ENCODE measurements around the gene CDHR2.

CDHR2 gene

GRCh38 chr5:176531902-176532493 is 17.1 kb upstream of the CDHR2 start:
- no peak for DNase-seq (ENCODE audit: low spot score)
- Histone ChIP-seq H3K9ac (ENCODE audit: low read depth, low read length, poor library complexity) (peak overlapping the region; percentile 15), H3K4me3 (ENCODE audit: low read length in 2 of 2) (no peak overlapping the region), H2AK5ac (ENCODE audit: low read depth, low read length) (no peak overlapping the region), H4K91ac (ENCODE audit: low read depth, low read length, poor library complexity) (no peak overlapping the region), H2BK12ac (ENCODE audit: low read length) (no peak overlapping the region), H3K9me3 (replicated peaks in 1 of 2; ENCODE audit: control insufficient read depth in 2 of 2, insufficient read depth in 1 of 2, low read depth in 1 of 2, low read length in 2 of 2) (no peaks in the 10 kb centered on the region), H3K4me2 (ENCODE audit: insufficient read depth, low read length, poor library complexity, severe bottlenecking) (no peak overlapping the region), H3K36me3 (replicated peaks in 1 of 2; ENCODE audit: control insufficient read depth in 2 of 2, insufficient read depth in 2 of 2, low read length in 2 of 2) (peaks cover 47 to 74% of the 10 kb centered on the region in 2 donors), H3K4me1 (ENCODE audit: control insufficient read depth in 2 of 2, insufficient read depth in 1 of 2, low read depth in 1 of 2, low read length in 2 of 2) (peaks cover 5 to 16% of the 10 kb centered on the region in 2 donors), H2BK120ac (ENCODE audit: low read depth, low read length) (no peak overlapping the region), H2BK5ac (ENCODE audit: low read length) (no peak overlapping the region), H2AFZ (ENCODE audit: low read length) (no peak overlapping the region), H3K27me3 (ENCODE audit: control insufficient read depth in 3 of 3, insufficient read depth in 3 of 3, low read depth in 1 of 3, low read length in 3 of 3) (no peaks in the 10 kb centered on the region), H3K4ac (ENCODE audit: low read length) (no peak overlapping the region), H3K14ac (ENCODE audit: low read length) (no peak overlapping the region), H3K23ac (ENCODE audit: low read depth, low read length, poor library complexity) (peak overlapping the region; percentile 2), H4K8ac (ENCODE audit: low read depth, low read length) (no peak overlapping the region), H3K27ac (replicated peaks; ENCODE audit: low read length) (no peak overlapping the region), H3K79me1 (ENCODE audit: low read depth, low read length) (peaks cover 33% of the 10 kb centered on the region), H3K18ac (ENCODE audit: low read length) (no peak overlapping the region), H2BK15ac (ENCODE audit: low read length) (no peak overlapping the region)
- WGBS, 2 donors (ENCODE audit: extremely low coverage in 2 of 2, insufficient read length in 2 of 2, insufficient replicate concordance in 1 of 2) = no CpG with 5 or more reads among the region's 28 CpGs

GRCh38 chr5:176532795-176533194 is 16.3 kb upstream of the CDHR2 start:
- Histone ChIP-seq H3K18ac (ENCODE audit: low read length) (no peak overlapping the region), H2BK5ac (ENCODE audit: low read length) (no peak overlapping the region), H4K91ac (ENCODE audit: low read depth, low read length, poor library complexity) (no peak overlapping the region), H2BK12ac (ENCODE audit: low read length) (no peak overlapping the region), H3K79me1 (ENCODE audit: low read depth, low read length) (peaks cover 32% of the 10 kb centered on the region), H3K23ac (ENCODE audit: low read depth, low read length, poor library complexity) (peak overlapping the region; percentile 81), H3K4me1 (ENCODE audit: control insufficient read depth in 2 of 2, insufficient read depth in 1 of 2, low read depth in 1 of 2, low read length in 2 of 2) (peaks cover 5 to 16% of the 10 kb centered on the region in 2 donors), H3K14ac (ENCODE audit: low read length) (no peak overlapping the region), H3K27me3 (ENCODE audit: control insufficient read depth in 3 of 3, insufficient read depth in 3 of 3, low read depth in 1 of 3, low read length in 3 of 3) (no peaks in the 10 kb centered on the region), H2AFZ (ENCODE audit: low read length) (no peak overlapping the region), H3K9me3 (replicated peaks in 1 of 2; ENCODE audit: control insufficient read depth in 2 of 2, insufficient read depth in 1 of 2, low read depth in 1 of 2, low read length in 2 of 2) (no peaks in the 10 kb centered on the region), H2AK5ac (ENCODE audit: low read depth, low read length) (no peak overlapping the region), H3K4me3 (ENCODE audit: low read length in 2 of 2) (no peak overlapping the region), H4K8ac (ENCODE audit: low read depth, low read length) (no peak overlapping the region), H2BK120ac (ENCODE audit: low read depth, low read length) (no peak overlapping the region), H2BK15ac (ENCODE audit: low read length) (no peak overlapping the region), H3K9ac (ENCODE audit: low read depth, low read length, poor library complexity) (no peak overlapping the region), H3K27ac (replicated peaks; ENCODE audit: low read length) (no peak overlapping the region), H3K36me3 (replicated peaks in 1 of 2; ENCODE audit: control insufficient read depth in 2 of 2, insufficient read depth in 2 of 2, low read length in 2 of 2) (peaks cover 40 to 66% of the 10 kb centered on the region in 2 donors), H3K4me2 (ENCODE audit: insufficient read depth, low read length, poor library complexity, severe bottlenecking) (no peak overlapping the region), H3K4ac (ENCODE audit: low read length) (no peak overlapping the region)
- no CpG with 5 or more reads among the region's 9 CpGs for WGBS, 2 donors (ENCODE audit: extremely low coverage in 2 of 2, insufficient read length in 2 of 2, insufficient replicate concordance in 1 of 2)
- DNase-seq (ENCODE audit: low spot score) = no peak

DNA sequence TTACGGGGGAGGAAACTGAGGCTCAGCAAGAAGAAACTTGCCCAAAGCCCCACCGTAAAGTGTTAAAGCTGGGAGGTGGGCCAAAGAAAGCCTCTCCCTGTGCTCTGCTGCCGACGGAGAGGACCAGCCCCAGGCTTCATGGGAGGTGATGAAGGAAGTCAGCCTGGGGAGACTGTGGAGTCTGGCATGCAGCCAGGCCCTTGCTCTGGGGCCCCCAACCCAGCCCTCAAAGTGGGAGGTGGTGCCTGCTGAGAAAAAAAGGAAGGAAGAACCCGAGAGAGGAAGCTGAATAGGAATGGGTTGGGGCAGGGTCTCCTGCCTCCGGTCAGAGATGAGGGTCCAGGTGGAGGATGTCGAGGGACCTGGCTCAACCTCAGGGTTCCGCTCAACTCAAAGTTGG is 15.8 kb upstream of the CDHR2 start:
- Histone ChIP-seq H4K91ac (ENCODE audit: low read depth, low read length, poor library complexity) (no peak overlapping the region), H2BK5ac (ENCODE audit: low read length) (no peak overlapping the region), H3K9me3 (replicated peaks in 1 of 2; ENCODE audit: control insufficient read depth in 2 of 2, insufficient read depth in 1 of 2, low read depth in 1 of 2, low read length in 2 of 2) (no peaks in the 10 kb centered on the region), H3K27me3 (ENCODE audit: control insufficient read depth in 3 of 3, insufficient read depth in 3 of 3, low read depth in 1 of 3, low read length in 3 of 3) (no peaks in the 10 kb centered on the region), H3K36me3 (replicated peaks in 1 of 2; ENCODE audit: control insufficient read depth in 2 of 2, insufficient read depth in 2 of 2, low read length in 2 of 2) (peaks cover 36 to 61% of the 10 kb centered on the region in 2 donors), H3K9ac (ENCODE audit: low read depth, low read length, poor library complexity) (no peak overlapping the region), H3K4me3 (ENCODE audit: low read length in 2 of 2) (no peak overlapping the region), H2BK12ac (ENCODE audit: low read length) (no peak overlapping the region), H3K4me2 (ENCODE audit: insufficient read depth, low read length, poor library complexity, severe bottlenecking) (no peak overlapping the region), H3K4me1 (ENCODE audit: control insufficient read depth in 2 of 2, insufficient read depth in 1 of 2, low read depth in 1 of 2, low read length in 2 of 2) (peaks cover 5 to 16% of the 10 kb centered on the region in 2 donors), H4K8ac (ENCODE audit: low read depth, low read length) (no peak overlapping the region), H2BK15ac (ENCODE audit: low read length) (no peak overlapping the region), H3K4ac (ENCODE audit: low read length) (no peak overlapping the region), H2BK120ac (ENCODE audit: low read depth, low read length) (no peak overlapping the region), H2AK5ac (ENCODE audit: low read depth, low read length) (no peak overlapping the region), H3K14ac (ENCODE audit: low read length) (no peak overlapping the region), H3K27ac (replicated peaks; ENCODE audit: low read length) (no peak overlapping the region), H2AFZ (ENCODE audit: low read length) (no peak overlapping the region), H3K79me1 (ENCODE audit: low read depth, low read length) (peaks cover 32% of the 10 kb centered on the region), H3K23ac (ENCODE audit: low read depth, low read length, poor library complexity) (no peak overlapping the region), H3K18ac (ENCODE audit: low read length) (no peak overlapping the region)
- no peak for DNase-seq (ENCODE audit: low spot score)
- no CpG with 5 or more reads among the region's 8 CpGs for WGBS, 2 donors (ENCODE audit: extremely low coverage in 2 of 2, insufficient read length in 2 of 2, insufficient replicate concordance in 1 of 2)

- H3K4me1 ChIP-seq (ENCODE audit: control insufficient read depth in 2 of 2, insufficient read depth in 1 of 2, low read depth in 1 of 2, low read length in 2 of 2) = peaks cover 5 to 19% of the 10 kb centered on the region in 2 donors
- peaks cover 27% of the 10 kb centered on the region for H3K79me1 ChIP-seq (ENCODE audit: low read depth, low read length)
- no peak overlapping the region for H3K9ac ChIP-seq (ENCODE audit: low read depth, low read length, poor library complexity)
- no peak overlapping the region for H4K91ac ChIP-seq (ENCODE audit: low read depth, low read length, poor library complexity)
- no CpG with 5 or more reads among the region's 10 CpGs for WGBS, 2 donors (ENCODE audit: extremely low coverage in 2 of 2, insufficient read length in 2 of 2, insufficient replicate concordance in 1 of 2)
- H3K9me3 ChIP-seq (replicated peaks in 1 of 2; ENCODE audit: control insufficient read depth in 2 of 2, insufficient read depth in 1 of 2, low read depth in 1 of 2, low read length in 2 of 2) = no peaks in the 10 kb centered on the region
- no peak overlapping the region for H2BK12ac ChIP-seq (ENCODE audit: low read length)
- H3K4me2 ChIP-seq (ENCODE audit: insufficient read depth, low read length, poor library complexity, severe bottlenecking) = no peak overlapping the region
- H3K36me3 ChIP-seq (replicated peaks in 1 of 2; ENCODE audit: control insufficient read depth in 2 of 2, insufficient read depth in 2 of 2, low read length in 2 of 2) = peaks cover 30 to 54% of the 10 kb centered on the region in 2 donors
- no peak overlapping the region for H3K14ac ChIP-seq (ENCODE audit: low read length)
- no peak overlapping the region for H2BK5ac ChIP-seq (ENCODE audit: low read length)
- H2BK120ac ChIP-seq (ENCODE audit: low read depth, low read length) = no peak overlapping the region
- no peak overlapping the region for H3K27ac ChIP-seq (replicated peaks; ENCODE audit: low read length)
- H3K4ac ChIP-seq (ENCODE audit: low read length) = no peak overlapping the region
- H3K18ac ChIP-seq (ENCODE audit: low read length) = peak overlapping the region; percentile 8
- no peak for DNase-seq (ENCODE audit: low spot score)
- H2AFZ ChIP-seq (ENCODE audit: low read length) = no peak overlapping the region
- no peak overlapping the region for H2AK5ac ChIP-seq (ENCODE audit: low read depth, low read length)
- peak overlapping the region; percentile 26 for H3K23ac ChIP-seq (ENCODE audit: low read depth, low read length, poor library complexity)
- no peaks in the 10 kb centered on the region for H3K27me3 ChIP-seq (ENCODE audit: control insufficient read depth in 3 of 3, insufficient read depth in 3 of 3, low read depth in 1 of 3, low read length in 3 of 3)
- H3K4me3 ChIP-seq (ENCODE audit: low read length in 2 of 2) = no peak overlapping the region
- H4K8ac ChIP-seq (ENCODE audit: low read depth, low read length) = no peak overlapping the region
- no peak overlapping the region for H2BK15ac ChIP-seq (ENCODE audit: low read length)
Observed at GRCh38 chr5:176533894-176534611, 15.1 kb upstream of the CDHR2 start.

All from neuronal stem cell (in vitro differentiated cells).